ENCODE results near the gene NF2.
"Not testable (repeated sequence)": the region's sequence is repeated elsewhere in the genome, so short reads cannot be mapped to it uniquely, and the experiment has no call there.

NF2 gene

DNA sequence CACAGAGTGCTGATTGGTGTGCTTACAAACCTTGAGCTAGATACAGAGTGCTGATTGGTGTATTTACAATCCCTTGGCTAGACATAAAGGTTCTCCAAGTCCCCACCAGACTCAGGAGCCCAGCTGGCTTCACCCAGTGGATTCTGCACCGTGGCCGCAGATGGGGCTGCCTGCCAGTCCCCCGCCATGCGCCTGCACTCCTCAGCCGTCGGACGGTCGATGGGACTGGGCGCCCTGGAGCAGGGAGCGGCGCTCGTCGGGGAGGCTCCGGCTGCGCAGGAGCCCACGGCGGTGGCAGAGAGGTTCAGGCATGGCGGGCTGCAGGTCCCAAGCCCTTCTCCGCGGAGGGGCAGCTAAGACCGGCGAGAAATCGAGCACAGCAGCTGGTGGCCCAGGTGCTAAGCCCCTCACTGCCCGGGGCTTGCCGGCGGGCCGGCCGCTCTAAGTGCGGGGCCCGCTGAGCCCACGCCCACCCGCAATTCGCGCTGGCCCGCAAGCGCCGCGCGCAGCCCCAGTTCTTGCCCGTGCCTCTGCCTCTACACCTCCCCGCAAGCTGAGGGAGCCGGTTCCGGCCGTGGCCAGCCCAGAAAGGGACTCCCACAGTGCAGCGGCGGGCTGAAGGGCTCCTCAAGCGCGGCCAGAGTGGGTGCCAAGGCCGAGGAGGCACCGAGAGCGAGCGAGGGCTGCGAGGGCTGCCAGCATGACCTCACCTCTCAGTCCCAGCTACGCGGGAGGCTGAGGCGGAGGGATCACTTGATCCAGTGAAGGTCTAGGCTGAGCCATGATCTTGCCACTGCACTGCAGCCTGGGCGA, 5.4 kb upstream of the NF2 start:
- not testable (repeated sequence) for DNase-seq

DNA sequence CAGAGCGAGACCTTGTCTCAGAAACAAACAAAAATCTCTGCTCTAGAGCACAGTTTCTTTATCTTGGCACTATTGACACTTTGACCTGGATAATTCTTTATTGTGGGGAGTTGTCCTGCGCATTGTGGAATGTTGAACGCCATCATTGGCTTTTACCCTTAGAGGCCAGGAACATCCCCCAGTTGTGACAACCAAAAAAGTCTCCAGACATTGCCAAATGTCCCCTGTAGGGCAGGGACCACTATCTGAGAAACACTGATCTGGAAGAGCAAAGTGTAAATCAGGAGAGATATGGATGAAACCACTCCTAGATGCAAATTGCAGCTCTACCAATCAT, 4.8 kb upstream of the NF2 start:
- no peak for DNase-seq

DNA sequence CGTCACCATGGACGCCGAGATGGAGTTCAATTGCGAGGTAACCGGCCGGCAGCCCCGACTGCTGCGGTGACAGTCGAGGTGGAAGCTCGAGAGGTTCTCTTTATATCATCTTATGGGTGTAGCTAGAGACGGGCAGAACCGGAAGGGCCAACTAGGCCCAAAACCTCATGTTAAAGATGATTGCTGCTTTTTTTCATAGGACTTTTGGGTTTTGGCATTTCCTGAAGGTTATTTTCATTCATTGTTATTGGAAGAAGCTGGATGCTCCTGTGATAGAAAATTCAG, 585 bp downstream of the NF2 start:
- DNase-seq = peak; percentile 49

DNA sequence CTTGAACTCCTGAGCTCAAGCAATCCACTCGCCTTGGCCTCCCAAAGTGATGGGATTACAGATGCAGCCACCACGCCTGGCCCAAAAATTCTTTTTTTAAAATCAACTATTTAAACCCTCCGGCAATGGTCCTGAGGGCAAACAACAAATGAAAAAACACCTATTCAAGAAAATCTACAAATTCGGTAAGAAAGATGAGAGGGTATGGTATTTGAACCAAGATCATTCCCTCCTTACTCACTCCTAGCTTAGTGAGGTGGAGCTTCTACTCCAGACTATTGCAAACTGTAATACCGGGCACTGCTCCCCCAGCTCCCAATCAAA, 2.1 kb downstream of the NF2 start:
- no peak for DNase-seq

DNA sequence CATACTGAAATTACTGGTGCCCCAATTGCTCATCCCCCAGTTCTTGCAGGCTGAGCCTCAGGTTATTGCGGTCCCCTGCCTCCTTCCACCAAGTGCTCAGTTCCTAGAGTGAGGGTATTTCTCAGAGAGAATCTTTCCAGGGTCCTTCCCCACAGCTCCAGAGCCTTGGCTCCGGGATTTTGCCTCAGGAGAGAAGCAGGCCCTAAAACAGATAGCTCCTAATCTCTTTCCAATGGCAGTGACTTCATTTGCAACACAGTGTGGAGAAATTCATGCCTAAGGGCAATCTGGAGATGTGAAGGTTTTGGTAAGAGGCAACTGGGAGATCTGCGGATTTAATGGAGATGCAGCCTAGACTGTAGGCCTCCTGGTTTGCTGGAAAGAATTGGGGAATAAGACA, 2.9 kb downstream of the NF2 start:
- DNase-seq = no peak

DNA sequence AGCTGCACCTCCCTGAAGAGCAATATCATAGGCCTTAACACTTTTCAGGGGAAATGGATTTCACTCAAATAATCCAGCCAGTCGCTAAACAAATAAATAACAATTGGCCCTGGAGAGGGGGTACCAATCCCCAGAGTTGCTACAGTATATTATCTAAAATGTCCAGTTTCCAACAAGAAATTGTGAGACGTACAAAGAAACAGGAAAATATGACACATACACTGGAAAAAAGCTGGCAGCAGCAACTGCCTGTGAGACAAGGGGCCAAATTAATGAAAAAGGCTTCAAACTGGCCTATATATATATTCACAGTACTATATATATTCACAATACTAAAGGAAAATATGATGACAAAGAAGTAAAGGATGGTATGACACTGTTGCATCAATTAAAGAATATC, 4.0 kb downstream of the NF2 start:
- no peak for DNase-seq

DNA sequence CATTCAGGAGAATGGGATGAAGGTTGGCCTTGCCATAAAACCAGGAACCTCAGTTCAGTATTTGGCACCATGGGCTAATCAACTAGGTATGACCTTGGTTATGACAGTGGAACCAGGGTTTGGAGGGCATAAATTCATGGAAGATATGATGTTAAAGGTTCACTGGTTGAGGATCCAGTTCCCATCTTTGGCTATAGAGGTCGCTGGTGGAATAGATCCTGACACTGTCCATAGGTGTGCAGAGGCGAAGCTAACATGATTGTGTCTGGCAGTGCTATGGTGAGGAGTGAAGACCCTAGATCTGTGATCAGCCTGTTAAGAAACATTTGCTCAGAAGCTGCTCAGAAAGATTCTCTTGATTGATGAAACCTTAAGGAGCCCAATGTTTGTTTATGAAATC, 5.7 kb downstream of the NF2 start:
- DNase-seq = no peak

DNA sequence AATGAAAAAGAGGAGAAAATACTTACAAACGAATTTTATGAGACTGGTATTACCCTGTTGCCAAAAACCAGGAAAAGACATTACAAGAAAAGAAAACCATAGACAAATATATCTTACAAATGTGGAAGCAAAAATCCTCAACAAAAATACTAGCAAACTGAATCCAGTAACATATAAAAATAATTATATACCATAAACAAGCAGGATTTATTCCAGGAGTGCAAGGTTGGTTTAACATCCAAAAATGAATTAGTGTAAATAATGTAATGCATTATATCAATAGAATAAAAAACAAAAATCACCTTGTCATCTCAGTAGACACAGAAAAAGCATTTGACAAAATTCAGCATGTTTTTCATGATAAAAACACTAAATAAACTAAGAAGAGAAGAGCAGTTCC, 7.3 kb downstream of the NF2 start:
- DNase-seq = no peak

DNA sequence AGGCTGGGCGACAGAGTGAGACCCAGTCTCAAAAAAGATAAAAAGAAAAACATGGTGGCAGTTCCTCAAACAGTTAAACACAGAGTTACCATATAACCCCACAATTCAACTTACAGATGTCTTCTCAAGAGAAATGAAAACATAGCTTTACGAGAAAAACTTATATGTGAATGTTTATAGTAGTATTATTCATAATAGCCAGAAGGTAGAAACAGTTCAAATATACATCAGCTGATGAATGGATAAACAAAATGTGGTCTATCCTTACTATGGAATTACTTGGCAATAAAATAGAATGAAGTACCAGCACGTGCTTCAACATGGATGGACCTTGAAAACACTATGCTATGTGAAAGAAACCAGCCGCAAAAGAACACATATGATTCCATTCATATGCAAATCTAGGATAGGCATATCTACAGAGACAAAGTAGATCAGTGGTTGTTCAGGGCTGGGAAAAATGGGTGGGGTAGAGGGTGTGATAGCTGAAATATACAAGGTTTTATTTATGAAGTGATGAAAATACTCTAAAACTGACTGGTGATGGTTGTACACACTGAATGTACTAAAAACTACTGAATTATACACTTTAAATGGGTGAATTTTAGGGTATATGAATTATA, 12.4 kb downstream of the NF2 start:
- no peak for DNase-seq

DNA sequence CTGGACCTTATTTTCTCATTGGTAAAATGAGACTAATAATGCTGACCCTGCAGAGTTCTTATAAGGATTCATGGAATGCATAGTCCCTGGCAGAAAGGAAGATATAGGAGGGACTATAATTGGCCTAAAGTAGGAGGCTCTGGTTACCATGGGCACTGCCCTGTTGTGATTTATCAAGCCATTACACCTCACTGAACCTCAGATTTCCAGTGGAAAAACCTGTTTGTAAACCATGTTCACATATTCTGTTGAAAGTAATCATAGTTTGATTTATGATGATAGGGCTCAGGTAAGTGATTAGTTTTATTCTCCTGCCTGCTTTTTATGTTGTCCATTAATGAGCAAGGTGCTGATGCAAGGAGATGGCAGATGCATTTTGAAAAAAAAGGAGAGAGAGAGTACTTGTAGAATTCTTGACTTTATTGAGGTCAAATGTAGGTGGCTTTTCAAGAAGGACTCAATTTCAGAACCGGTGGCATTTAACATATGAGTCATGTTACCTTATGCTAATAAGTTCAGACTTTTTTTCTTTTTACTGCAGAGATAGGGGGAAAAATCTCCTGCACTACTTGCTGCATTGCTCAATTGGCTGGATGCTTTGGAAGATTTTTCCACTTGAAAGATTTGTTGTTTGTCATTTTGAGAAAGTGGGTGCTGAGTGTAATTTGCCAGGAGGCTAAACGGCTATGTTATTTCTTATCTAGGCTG, 14.6 kb downstream of the NF2 start:
- no peak for DNase-seq

DNA sequence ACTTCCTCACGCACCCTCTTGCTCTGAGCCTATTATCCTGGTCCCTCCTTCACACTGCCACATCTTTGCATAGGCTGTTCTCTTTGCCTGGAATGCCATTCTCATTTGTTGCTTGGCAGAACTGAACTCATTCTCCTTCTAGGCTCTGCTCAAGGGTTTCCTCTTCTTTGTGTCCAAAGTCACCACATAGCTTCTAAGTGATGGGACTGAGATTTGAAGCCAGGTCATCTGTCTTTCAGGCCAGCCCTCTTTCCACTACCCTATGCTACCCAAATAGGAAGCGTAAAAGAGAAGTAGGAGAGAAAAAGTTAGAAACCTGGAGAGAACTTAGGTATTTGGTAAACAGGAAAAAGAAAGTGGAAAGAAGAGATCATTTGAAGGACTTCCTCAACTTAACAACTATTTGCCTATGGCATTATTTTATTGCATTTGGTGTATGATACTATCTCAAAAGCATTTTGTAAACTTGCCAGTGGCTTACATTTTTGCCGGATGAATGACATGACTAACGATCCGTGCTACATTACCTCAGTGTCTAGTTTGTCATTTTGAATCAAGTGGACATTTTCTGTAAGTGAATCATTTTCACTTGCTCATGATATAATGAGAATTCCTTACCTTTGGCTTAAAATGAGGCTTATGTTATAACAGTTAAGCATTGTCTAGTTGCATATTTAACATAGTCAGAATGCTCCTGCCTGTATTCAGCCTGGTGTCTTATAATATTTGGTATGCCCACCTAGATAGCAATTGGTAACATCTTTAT, 18.5 kb downstream of the NF2 start:
- no peak for DNase-seq

DNA sequence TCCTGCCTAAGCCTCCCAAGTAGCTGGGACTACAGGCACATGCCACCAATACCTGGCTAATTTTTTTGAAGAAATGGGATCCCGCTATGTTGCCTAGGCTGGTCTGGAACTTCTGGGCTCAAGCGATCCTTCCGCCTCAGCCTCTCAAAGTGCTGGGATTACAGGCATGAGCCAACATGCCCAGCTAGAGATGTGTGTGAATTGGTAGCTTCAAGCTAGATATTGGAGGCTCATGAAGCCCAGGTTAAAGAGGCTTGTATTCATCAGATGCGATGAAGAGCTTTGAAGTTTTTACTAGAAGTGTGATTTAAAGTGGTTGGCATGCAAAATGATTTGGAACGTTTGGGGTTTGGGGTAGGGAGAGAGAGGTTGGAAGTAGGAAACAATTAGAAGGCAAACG, 19.6 kb downstream of the NF2 start:
- no peak for DNase-seq

DNA sequence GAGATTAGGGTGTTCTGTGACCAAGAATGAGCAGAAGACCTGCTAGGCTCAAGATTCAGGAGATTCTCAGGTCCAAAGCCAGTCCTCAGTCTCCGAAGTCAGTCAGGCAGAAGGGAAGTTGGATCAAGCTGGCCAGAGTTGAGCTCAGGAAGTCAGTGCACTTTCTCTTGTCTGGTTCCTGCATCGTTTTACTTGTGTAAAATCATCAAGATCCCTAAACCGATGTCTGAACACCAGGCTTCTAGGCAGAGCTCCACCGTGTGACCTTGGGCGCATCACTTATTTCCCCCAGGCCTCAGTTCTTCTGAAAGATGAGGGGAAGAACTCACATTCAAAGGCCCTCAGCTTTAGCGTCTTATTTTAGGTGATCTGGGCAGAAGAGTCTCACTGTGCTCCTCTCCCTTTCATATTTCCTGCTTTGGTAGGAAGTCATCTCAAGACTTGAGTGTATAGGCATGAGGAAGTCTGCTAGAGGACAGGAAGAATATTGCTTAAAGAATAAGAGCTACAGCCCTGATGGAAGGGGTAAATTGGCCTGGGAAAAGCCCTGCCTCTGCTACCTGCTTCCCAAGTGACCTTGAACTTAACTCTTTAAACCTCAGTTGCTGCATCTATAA, 20.2 kb downstream of the NF2 start:
- no peak for DNase-seq

DNA sequence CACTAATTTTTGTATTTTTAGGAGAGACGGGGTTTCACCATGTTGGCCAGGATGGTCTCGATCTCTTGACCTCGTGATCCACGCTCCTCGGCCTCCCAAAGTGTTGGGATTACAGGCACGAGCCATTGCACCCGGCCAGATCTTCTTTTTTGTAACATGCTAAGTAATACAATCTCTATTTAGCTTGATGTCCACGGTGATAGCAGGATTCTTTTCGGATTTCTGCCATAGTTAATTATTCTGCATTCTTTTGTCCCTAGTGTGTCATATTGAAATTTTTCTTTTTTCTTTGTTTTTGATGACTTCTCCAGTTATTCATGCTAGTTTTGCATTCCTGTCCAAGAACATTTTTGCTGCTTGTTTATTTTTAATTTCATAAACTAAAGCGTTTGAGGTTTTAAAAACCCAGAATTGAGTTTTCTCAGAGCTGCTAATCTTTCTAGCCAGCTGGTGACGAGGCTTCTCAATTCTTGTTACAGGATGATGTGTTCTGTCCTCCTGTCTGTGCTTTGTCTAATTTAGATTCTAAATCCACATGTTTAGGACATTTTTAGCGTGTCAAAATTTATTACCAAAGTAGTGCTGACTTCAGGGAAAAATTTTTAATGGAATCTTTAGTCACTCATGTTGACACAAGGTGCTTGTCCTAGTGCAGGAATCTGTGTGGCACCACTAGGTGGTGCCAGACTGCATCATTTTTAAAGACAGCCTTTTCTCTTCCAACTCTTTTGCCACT, 21.8 kb downstream of the NF2 start:
- DNase-seq = peak; percentile 53

DNA sequence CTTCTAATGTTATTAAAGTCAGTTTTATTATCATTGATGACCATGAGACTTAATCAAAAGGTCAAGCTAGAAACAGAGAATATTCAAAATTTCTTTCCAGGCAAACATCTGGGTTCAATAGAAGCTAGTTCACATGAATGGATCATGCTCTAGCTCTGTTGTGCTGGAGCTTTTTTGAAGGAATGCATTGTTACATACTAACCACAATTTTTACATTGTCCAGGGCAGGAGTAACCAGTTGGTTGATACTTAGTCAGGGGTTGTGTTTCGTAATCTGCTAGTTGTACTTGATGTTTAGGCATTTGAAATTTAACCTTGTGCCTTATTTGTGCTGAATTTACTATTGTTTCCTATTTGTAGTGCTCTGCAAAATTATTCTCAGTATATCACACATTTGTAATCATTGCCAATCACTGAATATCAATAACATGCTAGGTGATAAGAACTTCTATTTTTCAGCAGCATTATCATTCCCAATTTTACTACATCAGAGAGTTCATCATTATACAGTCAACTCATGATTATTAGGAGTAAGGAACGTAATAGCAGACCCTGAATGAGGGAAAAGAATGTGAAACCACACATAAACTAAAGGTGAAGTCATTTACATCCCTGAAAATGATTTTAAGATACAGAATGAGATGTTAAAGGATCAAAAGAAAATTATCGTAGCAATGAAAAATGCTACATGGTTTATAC, 23.2 kb downstream of the NF2 start:
- DNase-seq = no peak

DNA sequence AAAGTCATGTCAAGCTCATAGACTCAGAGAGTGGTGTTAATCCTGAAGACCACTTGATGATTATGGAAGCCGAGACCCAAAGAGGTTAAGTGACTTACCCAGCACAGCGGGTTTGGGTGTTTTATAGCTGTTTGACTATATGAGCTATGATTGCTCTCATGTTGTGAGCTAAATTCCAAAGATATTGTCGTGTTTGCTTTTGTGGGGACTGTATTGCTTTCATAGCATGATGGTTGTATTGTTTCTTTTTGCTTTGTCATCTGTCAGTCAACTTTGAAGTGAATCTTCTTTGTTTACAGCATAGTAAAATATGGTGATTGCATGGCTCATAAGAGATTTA, 23.7 kb downstream of the NF2 start:
- no peak for DNase-seq

DNA sequence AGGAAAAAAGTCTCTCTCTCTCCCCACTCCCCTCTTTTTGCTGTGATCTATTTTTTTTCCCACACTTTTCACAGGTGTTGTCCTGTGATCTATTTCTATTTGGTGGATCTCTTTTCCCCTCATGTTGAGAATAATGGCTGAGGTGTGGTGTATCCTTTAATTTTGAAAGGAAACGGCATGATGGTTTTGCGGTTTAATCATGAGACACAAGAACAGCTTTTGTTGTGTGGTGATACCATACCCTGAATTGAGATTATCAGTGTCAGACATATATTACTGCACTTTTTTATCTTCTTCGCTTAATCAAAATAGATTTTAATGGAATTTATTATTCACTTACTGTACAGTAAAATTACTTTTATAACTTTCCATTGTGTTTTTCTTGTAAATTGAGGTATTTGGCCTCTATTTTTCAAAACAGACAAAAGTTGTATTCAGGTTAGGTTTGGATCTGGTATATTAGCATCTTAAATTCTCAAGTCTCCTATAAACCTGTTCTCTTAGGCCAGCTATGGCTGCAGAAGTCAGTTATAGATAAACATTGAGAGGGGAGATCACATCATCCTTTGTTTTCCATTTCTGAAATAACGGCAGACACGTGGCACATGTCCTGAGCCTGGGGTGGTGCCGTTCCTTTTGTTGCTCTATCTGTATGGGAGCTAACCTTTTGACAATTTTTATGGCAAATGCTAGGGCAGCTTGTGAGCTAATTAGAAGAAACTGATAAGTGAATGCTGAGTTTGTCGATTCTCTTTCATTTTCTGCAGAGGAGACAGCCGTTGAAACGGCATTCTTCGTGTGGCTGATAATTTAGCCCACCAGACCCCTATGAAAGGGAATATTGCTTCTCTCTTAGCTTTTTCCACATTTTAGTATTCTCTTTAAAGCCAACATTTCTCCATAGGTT, 25.8 kb downstream of the NF2 start:
- DNase-seq = no peak

DNA sequence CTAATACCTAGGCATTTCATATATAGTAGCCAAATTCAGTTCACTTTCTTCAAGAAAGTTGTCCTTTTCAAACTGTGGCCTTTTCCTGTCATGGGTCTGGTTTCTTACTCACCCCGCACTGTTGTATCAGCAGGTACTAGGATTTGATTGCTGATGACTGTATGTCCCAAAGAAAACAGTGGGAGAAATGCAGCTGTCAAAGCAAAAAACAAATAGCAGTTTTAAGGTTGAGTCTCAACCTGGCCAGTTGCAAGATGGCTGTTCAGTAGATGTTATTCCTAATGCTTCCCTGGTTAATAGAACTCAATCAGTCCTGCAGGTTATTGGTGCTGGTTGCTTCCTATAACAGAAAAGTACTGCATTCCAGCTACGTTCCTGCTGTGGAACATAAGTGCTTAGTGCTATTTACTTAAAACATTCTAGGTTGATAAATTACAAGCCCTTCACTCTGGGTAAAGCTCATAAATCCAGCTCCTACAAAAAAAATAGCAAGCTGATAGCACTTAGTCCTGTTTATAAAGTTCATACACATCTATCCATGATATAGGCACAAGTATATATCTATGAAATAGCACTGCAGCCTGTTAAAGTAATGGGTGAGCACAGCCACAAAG, 26.6 kb downstream of the NF2 start:
- DNase-seq = no peak

DNA sequence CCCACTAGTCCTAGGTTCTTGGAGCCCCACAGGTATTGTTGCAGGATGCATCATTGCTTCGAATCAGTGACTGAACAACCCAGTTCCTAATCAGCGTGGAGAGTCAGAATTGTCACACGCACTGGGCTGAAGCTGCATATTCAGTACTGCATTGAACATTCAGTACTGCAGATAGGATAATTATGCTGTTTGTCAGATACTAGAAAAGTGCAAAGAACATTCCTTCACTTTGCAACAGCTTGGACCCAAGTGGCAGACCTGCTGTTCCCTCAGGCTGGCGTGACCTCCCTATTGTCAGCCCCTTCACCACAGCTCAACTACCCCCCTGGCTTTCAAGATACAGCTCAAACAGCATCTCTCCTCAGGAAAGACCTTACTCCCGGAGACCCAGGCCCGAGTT, 27.6 kb downstream of the NF2 start:
- no peak for DNase-seq

DNA sequence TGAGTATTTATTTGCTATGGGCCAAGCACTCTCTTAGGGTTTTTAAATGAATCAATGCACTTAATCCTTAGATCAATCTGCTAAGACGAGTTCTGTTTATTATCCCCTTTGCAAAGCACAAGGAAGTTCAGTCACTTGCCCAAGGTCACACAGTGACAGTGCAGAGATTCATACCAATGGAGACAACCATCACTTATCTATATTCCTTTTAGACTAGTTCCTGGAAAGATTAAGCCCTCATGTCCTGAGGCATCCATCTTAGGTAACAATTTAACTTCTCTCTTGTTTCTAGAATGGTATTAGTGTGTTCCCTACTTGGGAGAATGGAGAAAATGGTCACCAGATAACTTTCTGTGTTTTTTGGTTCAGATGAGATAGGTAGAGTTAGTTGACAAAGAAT, 28.3 kb downstream of the NF2 start:
- DNase-seq = no peak

DNA sequence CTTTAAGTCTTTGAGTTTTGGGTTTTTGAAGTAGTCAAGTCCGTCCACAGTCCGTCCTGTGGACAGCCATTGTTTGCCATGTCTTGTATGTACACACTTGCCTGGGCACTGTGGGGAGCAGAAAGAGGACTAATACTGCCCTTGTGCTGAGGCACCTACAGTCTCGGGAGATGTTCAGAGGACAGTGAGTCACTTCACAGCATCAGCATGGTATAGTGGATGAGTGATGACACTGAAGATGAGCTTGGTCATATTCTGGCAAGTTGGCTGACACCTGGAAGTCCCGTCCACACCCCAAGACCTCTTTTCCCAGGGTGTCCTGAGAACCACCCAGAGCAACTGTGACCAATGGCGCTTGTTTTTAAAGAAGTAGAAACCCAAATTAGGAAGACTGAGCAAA, 29.2 kb downstream of the NF2 start:
- DNase-seq = no peak

Data from CD4-positive, alpha-beta T cell treated with Interleukin-12 subunit alpha and Interleukin-12 subunit beta, for 1 hour (primary cell).